DMS 273 treated with DMSO at 0.1 percent for 48 hours (cell line): ENCODE data around the gene C1QTNF7.

Source experiments
- DNase-seq: peaks from one replicate; lab custom pipeline; 2025; lab: John Stamatoyannopoulos, UW

C1QTNF7 gene, protein sequence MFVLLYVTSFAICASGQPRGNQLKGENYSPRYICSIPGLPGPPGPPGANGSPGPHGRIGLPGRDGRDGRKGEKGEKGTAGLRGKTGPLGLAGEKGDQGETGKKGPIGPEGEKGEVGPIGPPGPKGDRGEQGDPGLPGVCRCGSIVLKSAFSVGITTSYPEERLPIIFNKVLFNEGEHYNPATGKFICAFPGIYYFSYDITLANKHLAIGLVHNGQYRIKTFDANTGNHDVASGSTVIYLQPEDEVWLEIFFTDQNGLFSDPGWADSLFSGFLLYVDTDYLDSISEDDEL

DNA sequence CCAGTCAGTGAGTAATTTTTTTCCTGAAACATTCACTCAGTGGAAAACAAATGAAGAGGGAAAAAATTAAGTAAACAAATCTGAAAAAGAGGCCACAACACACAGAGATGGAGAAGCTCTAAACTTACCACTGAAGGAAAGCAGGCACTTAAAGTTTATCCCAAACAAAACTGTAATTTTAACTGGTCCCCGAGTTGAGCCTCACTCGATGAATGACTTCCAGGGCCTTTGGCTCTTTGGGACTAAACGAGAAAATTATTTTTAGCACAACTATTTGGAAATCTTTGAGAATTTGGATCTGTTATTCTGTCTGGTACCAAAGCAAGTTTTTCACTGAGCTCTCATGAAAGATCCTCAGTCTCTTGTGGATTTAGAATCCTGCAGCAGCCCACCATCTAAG lies at the start of gene C1QTNF7:
Gene C1QTNF7, plus strand, starts transcription at position 333 of the 400 bp plus-strand sequence. CDS start 7,711 bp downstream, outside the sequence.
- no peak for DNase-seq

DNA sequence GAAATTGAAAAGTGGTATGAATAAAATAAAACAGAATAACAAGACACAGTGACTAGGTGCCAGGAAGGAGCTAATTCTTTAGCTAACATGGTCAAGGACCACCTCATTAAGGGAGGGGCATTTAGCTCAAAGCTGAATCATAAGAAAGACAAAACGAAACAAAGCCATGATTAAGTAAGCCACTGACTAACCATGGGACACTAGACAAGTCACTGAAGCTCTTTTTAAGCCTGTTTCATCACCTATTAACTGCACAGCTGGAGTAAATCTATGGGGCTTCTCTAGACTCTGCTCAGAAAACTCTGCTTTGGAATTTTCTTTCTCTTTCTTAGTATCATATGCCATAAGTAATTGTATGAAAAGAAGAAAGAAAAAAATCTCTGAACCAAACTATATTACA lies 49.8 kb upstream of the C1QTNF7 start:
- no peak for DNase-seq

DNA sequence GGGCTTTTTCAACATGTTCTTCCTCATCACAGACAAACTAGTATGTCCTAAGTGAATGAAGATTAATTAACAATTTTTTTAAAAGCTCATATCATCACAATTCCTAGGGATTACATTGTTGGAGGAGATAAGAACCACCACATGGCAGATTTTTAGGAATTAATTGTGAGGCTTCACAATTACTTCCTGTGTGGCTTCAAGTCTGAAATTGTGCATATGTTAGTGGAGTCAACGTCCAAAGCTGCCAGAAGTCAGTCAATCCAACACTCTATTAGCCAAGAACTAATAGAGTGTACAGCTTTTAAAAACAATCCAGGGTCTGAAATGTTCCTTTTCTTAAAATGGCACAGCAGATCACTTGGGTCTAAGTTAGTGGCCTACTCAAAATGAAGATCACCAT lies 49.3 kb upstream of the C1QTNF7 start:
- no peak for DNase-seq

DNA sequence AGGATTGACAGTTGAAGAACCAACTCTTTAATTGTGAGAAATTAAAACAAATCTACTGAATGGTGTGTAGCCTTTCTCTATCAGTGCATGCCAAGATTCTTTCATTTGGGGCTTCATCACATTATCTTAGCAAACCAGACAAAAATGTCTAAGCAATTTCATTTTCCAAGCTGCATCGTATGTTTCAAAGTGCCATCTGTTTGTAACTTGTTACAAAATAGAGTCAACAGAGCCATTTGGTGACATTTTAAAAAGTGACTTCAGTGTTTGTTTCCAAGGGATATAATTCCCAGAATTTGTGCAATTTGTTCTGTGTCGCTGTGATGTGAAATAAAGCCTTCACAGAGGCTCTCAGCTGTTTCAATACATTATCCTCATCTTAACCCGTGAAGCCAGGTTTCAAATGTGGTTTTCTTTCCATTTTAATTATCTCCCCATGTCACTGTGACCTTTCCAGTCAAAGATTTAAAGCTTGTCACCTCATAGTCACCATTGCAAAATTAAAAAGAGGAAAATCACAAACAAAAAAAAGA lies 46.0 kb upstream of the C1QTNF7 start:
- no peak for DNase-seq

DNA sequence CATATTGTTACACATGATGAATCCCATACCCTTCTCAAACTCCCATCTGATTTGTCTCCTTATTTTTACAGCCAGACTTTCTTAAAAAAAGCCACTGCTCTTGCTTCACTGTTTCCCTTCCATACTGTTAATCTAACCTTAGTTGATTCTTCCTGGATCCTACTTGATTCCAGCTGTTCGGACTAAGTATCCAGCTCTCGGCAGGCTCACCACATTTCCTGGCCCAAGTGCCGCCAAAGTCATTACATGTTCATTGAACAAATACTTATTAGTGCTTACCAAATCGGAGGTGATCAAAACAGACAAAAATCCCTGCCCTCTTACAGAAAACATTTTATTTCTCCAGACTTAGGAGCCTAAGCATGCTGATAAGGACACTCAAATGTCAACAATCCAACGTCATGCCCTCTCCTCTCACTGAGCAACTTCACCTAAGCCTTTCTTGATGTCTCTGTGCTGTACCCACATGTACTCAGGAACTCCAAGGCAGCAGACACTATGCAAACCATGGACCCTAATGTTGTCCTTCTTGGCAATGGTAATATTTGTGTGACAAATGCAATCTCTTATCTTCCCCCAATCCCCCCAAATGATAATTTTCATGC lies 45.1 kb upstream of the C1QTNF7 start:
- no peak for DNase-seq

DNA sequence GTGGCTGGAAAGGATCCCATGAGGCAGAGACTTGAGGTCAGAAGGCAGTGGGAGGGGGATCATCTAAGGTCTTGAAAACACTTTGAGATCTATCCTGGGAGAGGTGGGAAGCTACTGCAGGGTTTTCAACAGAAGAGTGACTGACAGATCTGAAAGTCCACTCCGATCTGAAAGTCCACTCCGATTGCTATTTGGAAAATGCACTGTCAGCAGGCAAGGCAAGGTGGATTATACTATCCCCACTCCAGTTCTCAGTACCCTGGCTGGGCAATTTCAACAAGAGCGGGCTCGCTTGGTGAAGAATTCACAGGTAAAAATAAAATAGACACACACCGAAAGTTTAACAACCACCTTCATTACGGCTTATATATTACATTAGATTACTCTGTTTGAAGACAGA lies 42.3 kb upstream of the C1QTNF7 start:
- no peak for DNase-seq

DNA sequence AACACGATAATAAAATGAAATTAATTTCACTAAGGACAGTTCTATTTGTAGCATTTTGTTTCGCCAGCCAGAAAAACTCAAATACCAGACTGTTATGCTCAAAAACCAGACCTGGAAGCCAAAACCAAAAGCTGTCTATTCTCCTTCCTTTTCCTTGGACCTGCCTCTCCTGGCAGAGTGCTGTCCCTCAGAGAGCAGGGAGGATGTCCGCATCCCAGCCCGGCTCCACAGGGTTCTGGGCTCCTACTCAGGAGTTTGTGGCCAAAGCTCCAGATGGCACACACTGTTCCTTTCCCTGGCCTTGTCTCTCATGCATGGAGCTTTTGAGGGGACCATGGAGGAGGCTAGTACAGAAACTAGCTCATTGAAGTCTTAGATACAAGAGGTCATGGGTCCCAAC lies 41.9 kb upstream of the C1QTNF7 start:
- DNase-seq, result no peak

DNA sequence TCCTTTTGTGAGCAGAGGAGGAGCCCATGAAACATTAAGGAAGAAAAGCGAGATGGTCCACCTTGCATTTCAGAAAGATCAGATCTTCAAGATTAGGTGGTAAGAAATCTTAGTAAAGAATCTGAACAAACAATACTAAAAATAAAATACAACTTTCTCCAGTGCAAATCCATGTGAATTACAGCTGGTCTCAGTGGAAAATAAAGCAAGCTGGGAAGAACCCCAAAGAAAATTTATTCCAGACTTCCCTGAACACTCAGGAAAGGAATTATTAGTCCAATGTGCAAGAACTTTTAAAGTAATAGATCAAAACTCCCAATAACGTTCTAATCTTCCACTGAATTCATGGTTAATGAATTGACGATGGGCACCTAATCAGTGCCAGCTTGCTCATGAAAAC lies 37.3 kb upstream of the C1QTNF7 start:
- no peak for DNase-seq

DNA sequence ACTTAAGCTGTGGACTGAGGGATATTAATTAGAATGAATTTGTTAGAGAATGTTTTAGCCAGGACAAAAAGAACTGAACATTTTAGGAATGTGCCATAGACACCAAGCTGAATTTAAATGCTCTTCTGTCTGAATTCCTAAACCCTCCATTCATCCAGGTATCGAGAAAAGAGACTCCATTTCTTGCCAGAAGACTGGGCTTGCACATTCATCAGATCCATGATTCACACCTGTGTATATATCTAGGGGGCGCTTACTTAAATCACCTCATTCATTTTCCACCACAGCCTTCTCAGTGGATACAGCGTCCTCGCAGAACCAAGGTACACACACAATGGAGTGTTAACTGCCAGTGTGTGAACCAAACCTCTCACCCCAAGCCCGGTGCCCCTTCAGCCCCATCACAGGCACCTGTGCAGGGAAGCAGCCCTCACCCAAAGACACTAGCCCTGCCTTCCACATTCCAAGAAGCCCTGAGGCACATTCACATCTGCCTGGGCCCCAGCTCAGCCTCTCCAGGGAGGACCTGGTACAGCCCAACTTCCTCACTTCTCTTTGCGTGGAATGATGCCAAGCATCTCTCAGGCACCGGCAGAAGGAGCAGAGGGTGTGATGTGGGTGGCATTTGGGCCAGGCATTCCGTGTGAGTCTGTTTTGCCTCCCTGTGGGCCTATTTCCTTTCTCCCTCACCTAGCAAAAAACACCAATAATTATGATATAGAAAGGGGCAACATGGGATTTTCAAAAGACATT lies 35.6 kb upstream of the C1QTNF7 start:
- no peak for DNase-seq

DNA sequence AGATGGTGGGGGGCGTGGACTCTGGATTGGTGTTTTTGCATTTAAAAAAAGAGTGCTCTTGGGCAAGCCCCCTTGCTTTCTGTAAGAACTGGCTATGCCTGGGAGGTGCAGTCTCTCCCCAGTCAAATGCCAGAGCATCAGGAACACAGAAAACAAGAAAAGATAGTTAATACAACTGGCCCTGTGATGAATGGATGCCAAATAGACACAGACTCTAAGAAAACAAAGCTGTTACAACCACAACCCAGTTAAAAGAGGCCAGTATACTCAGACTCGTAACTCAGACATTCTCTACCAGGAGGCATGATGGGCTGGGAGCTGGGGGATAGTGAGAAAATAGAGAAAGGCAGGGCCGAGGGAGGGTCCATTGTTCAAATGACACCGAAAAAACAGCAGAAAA lies 32.5 kb upstream of the C1QTNF7 start:
- no peak for DNase-seq

DNA sequence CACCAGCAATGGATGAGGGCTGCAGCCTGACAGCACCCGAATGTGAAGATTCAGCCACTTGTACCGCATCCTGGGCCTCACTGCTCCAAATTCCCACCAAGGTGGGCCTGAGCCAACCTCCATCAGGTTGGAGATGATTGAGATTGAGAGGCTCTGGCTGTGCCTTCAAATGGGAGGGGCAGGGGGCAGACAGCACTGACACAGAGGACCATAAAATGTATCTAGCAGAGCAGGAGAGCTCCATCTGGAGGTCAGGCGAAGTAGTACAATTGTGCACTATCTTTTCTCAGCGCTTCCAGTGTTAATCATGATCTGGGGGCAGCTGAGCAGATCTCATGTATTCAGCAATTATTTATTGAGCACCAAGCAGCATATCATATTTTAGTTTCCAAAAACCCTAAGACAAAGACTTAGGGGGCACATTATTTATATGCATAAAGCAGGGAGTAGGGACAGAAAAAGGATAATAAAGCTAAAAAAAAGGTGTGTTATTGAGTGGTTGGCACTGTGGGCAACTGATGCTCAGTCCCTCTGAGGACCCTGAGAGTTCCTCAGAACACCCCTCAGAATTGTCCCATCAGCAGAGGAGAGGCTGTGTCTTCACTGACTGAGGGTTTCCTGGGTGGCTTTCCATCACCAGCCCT lies 31.6 kb upstream of the C1QTNF7 start:
- DNase-seq, result peak; percentile 35

DNA sequence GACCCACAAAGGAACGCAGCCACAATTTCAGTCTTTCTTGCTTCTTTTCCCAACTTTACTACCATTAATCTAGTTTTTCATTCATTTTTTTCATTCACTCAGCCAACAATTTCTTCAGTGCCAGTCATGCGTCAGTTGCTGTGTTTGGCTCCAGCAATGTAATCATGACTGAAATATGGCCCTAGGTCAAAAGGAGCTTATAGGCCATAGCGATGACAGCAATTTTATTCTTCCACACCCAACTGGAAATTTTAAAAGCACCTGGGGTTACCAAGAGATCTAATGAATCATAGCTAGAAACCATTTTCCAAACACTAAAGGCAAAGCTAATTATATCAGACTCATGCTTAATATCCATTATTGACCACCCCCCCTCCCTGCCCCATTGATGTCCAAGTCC lies 29.8 kb upstream of the C1QTNF7 start:
- DNase-seq, result no peak

DNA sequence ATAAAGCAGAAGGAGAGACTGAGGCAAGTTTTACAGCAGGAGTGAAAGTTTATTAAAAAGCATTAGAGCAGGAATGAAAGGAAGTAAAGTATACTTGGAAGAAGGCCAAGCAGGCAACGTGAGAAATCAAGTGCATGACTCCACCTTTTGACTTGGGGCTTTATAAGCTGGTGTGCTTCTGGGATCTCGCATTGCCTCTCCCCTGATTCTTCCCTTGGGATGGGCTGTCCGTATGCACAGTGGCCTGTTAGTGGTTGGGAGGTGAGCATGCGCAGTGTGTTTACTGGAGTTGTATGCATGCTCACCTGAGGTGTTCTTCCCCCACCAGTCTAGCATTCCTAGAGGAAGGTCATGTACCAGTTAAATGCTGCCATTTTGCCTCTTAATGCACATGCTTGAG lies 29.1 kb upstream of the C1QTNF7 start:
- DNase-seq, result no peak

DNA sequence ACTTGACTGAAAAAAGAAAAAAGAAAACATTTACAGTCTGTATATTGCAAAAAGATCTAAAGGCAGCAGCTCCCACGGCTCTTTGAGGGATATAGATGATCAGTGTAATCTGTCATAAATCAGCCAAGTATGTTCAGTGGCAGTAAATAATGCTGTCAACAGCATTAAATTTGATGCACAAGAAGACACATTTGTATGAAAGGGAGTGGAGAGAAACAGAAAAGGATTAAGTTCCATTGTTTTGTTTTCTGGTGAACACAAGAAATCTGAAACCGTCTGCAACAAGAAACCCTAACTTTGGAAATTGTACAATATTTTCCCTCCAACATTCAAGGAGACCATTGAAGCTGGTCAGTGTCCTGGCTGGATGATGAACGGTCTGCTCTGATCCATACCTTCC lies 27.6 kb upstream of the C1QTNF7 start:
- DNase-seq, result no peak

DNA sequence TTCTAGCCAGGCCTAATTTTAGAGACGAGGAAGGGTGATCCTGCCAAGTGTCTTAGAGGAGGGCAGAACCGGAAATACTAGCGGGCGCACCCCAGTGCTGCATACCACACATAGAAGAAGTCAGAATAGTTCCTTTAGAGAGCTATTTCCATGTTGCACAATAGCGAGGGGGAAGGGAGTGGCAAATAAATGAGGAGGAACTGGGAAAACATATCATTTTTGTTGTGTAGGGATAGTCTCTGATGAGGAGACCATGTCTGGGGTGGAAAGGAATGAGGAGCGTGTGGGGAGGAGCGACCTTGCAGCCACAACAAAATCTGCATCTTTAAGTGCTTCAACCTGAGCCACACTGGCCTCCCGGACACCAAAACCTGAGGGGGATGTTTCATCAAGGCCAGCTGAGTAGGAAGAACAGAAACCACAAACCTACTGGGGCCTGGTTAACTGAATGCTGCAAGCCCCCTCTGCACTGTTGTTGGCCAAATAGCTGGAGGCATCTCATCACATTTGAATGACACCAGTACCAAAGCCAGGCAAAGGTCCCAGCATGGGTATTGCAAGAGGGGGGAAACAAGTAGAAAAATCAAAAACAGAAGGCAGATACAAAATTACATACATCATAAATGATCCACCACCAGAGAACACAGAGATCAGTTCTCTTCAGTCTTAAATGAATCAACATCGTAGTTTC lies 26.7 kb upstream of the C1QTNF7 start:
- DNase-seq, result no peak

DNA sequence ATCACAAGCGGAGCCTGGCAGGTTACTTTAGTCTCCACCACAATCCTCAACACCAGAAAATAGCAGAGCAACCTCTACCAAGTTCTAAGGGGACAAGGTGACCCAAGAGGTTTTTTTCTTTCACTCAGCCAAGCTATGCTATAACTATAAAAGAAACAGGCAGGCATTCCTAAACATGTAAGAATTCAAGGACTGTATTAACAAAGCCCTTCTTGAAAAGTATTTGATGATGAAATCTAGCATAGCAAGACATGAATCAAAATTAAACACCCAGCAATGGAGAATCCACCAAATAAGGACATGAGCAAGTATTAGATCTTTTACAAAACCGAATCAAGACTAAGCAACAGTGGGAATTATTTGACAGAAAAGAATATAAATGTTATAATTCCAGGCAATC lies 25.7 kb upstream of the C1QTNF7 start:
- DNase-seq, result no peak

DNA sequence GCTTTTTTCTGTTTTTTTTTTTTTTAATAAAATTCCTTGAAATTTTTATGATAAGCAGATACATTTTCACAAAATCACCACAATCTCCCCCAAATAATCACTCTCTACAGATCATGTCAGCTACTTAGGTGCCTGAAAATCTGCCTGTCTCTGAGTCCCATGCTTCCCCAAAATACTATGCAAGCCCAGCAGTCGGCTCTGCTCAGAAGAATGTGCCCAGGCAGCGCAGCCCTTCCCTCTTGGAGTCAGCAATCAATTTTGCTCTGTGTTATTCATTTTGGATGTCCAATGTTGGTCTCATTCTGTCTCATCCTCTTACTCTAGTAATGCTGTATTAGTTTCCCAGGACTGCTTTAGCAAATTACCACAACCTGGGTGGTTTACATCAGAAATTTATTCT lies 24.9 kb upstream of the C1QTNF7 start:
- DNase-seq, result no peak

DNA sequence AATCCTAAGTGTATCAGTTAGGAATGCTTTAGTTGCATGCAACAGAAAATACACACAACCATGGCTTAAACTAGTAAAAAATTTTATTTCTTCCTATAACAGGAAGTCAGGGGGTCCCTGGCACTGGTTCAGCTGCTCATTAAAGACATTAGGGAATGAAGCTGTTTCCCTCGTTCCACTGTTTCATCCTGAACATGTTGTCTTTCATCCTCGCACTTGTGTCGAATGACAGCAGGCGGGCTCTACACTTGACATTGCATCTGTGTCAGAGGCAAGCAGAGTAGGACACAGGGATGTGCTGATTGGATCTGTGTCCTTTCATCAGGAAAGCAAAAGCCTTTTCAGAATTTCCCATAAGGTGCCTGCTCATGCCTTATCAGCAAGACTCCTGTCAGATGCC lies 22.8 kb upstream of the C1QTNF7 start:
- no peak for DNase-seq

DNA sequence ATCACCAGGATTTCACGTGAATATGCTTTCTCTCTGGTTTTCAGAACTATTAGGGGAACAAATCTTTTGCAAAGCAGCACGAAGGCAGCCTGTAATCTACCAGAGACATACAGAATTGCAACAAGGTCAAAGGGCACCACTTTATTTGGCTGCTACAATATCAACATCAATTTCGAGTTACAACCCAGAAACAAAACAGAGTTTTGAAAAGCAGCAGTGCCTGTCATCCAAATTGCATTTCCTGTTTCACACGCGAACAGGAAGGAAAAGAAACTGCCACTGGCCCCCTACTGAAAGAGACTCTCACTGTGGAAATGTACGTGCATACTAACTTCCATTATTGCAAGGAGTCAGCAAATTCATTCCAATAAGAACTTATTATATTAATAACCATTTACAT lies 17.1 kb upstream of the C1QTNF7 start:
- DNase-seq, result no peak

DNA sequence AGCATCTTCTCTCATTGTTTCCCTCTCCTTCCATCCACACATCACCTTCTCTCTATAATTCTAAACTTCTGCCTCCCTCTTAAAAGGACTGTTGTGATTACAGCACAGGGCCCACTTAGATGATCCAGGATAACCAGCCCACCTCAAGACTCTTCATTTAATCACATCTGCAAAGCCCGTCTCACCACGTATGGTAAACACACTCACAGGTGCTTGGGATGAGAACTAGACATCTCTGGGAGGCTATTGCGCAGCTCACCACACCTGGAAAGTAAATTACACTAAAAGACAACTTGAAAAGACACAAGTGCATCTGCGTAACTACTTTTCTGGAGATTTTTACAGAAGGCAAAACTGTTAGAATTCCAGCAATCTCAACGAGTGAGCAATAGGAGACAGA lies 15.4 kb upstream of the C1QTNF7 start:
- no peak for DNase-seq

DNA sequence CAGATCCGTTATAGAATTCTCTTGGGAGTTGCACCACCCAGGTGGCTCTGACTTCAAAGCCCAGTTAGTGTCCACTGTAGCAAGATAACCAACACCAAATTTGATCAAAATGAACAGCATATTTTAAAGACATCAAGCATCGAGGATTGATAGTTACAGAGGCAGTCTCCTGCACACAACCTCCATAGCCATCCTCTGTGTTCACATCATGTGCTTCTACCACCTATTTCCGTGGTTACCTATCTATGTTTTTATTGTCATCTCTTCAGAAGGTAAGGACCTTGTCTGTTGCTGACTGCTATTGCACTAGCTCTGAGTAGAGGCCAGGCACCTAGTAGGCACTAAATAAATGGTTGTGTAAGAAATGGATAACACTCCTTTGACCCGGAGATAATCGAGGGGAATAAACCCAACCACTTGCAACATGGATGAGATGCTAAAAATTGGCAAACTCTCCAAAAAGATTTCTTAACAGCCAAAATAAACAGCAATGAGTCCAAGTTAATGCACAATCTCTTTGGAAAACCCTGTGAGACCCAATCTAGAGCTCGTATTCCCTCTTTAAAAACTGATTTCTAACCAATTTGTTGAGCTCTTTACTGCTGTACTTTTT lies 14.7 kb upstream of the C1QTNF7 start:
- DNase-seq, result no peak

DNA sequence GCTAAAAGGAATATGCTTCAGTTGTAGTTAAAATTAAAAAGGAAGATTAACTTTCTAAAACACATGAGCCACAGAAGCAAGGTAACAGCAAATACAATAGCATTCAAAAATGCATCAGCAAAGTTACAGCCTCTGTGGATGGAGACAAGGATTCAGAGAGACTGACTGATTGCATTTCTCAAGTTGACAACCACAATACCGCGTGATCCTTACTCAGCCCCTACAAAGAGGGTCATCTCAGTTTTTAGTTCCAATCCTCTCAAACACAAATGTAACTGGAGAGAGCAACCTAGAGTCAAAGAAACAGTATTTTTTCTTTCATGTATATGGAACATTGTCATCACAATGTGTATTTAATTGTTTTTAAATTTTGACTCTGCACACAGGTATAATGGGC lies 14.2 kb upstream of the C1QTNF7 start:
- DNase-seq, result no peak
